HG03097 (cell line): ENCODE results near the gene ALKBH6.
"Not testable (repeated sequence)": the region's sequence is repeated elsewhere in the genome, so short reads cannot be mapped to it uniquely, and the experiment has no call there.

Source experiments
- ATAC-seq: cut with Tn5 transposase; IDR thresholded peaks from one replicate; pipeline ENCODE4 v1.9.1; 2021; ENCODE audit not compliant: unreplicated experiment, low FRiP score

The ALKBH6 gene

DNA sequence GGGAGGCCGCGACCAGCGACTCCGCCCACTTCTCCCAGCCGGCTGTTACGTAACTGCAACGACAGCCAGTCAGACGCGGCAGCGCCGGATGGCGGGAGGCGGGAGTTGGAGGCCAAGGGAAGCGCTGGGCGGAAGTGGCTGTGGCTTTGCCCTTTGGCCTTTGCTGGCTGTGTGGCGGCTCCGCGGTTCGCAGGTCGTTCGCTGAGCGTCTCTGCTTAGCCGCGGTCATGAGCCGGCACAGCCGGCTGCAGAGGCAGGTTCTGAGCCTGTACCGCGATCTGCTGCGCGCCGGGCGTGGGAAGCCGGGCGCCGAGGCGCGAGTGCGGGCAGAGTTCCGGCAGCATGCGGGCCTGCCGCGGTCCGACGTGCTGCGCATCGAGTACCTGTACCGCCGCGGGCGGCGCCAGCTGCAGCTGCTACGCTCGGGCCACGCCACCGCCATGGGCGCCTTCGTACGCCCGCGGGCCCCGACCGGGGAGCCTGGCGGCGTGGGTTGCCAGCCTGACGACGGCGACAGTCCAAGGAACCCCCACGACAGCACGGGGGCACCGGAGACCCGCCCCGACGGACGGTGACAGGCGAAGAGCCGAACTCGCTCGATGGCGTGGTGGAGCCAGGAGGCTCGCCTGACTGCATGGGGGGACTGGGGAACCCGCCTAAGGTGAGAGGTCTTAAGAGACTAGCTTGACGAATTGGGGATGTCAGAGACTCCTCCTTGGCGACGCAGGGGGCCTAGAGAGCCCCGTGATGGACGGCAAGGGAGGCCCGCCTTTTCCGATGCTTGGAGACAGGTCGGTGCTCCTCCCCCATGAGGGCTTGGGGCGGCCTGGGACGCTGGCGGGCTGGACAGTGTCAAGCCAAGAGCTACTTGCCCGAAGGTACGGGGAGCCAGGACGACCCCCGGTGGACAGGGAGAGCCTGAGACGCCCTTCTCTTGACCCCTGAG, 18.7 kb downstream of the ALKBH6 start, which contains the start of gene SDHAF1:
Gene SDHAF1 (plus strand): TSS at position 141 of the 946 bp plus-strand sequence. CDS start 87 bp downstream, at position 228.
- peak; percentile 74 for ATAC-seq

DNA sequence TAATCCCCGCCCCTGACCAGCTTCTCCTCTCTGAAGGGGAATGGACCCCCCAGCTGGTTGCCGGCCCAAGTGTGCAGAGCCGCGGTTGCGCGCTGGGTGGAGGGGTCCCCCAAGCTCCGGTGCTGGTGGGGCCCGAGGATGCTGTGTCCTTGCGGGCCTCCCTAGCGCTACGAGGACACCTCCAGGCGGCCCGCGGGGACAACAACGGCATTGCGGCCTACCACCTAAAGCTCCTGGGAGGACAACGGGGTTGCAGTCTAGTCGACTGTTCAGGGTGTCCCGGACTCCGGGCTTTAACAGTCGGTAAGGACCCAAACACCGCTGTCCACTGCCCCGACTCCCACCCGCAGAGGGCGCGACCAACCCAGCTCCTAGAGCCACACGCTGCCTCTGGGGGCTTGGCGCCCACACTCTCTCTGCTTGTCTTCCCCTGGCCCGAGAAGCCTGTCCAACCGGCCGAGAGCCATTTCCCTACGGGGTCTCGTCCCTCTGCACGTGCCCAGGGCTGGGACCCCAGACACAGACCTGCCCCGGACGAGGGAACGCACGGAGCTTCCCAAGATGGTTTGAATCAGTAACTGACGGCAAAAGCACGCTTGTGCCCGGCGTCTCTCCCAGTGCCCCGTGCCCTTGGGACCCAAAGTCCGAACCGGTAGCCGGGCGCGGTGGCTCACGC, 20.0 kb downstream of the ALKBH6 start:
- ATAC-seq = no peak

DNA sequence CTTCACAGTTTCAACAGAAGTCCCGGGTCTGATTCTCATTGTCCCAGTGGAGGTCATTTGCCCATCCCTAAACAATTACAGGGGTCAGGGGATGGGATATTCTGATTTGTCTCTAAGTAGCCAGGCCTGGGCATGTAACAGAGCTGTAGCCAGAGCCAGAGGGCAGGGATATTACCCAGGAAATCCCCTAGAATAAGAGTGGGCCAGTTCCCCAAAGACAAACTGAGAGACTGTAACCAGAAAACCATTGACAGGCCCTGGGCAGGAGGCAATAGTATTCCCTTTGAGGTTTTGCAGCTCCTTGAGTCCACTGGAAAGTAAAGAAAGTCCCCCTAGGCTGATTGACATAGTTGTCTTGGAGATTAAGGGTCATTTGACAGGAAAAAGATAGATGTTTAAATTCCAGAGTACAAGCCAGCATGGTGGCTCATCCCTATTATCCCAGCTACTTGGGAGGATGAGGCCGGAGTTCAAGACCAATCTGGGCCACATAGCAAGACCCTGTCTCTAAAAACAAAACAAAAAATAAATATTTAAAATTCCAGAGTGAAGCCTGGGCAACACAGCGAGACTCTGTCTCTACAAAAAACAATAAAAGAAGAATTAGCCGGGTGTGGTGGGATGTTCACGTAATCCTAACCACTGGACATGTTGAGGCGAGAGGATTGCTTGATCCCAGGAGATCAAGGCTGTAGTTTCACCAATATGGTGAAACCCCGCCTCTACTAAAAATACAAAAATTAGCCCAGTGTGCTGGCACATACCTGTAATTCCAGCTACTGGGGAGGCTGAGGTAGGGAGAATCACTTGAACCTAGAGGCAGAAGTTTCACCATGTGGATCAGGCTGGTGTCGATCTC, 20.9 kb downstream of the ALKBH6 start:
- ATAC-seq = no peak

DNA sequence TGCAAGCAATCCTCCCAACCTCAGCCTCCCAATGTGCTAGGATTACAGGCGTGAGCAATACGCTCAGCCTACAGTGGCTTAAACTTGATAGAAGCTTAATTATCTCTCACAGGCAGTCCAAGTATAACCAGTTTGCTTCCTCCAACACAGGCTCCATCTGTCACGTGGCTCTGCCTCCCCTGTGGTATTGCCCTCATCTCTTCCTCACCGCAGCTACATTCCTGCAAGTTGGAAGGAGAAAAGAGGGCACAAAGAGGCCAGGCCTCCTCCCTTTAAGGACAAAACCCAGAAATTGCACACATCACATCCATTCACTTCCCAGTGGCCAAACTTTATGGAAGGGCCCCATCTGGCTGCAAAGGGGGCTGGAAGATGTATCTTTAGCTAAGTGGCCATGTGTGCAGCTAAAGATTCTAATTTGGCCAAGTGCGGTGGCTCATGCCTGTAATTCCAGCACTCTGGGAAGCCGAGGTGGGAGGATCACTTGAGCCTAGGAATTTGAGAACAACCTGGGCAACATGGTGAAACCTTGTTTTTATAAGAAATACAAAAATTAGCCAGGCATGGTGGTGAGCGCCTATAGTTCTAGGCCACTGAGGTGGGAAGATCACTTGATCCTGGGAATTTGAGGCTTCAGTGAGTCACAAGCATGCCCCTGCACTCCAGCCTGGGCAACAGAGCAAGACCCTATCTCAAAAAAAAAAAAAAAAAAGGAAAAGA, 22.1 kb downstream of the ALKBH6 start:
- ATAC-seq = no peak

DNA sequence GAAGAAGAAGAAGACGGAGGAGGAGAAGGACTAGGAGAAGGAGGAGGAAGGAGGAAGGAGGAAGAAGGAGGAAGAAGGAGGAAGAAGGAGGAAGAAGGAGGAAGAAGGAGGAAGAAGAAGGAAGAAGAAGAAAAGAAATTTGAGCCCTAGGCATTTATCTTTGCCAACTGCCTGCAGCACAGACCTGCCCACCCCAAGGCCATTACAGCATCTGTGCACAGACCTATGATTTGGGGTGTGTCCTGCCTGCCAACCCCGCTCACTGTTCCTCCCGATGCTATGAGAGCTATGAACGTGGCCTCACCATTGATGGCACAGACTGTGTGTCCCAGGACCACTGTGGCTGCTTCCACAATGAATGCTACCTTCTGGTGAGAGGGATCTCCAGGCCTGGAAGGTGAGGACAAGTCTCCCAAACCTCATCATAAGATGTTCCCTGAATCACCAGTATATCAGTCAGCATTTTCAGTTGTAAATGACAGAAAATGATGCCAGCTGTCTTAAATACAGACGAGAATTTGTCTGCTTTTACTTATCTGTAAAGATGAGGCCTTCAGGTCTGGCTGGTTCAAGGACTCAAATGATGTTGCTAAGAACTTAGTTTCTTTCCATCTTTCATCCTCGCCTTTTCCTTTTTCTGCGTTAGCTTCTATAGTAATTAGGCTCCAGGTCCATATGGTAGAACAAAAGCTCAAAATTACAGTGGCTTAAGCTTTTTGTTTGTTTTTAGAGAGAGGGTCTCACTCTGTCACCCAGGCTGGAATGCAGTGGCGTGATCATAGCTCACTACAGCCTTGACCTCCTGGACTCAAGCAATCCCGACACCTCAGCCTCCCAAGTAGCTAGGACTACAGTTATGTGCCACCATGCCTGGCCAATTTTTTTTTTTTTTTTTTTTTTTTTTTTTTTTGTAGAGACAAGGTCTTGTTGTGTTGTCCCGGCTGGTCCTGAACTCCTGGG, 23.0 kb downstream of the ALKBH6 start:
- no peak for ATAC-seq

DNA sequence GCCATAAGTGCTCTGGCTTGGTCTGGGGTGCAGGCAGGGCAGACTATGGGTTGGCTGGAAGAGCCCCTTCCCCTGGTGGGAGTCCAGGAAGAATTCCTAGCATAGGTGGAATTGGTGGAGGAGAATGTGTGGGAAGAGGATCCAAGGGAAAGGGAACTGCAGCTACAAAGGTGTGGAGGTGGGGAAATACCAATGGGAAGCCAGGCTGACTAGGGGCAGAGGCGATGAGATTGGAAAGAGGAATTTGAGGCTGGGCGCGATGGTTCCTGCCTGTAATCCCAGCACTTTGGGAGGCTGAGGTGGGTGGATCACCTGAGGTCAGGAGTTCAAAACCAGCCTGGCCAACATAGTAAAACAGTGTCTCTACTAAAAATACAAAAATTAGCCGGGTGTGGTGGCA, 23.9 kb downstream of the ALKBH6 start:
- no peak for ATAC-seq

DNA sequence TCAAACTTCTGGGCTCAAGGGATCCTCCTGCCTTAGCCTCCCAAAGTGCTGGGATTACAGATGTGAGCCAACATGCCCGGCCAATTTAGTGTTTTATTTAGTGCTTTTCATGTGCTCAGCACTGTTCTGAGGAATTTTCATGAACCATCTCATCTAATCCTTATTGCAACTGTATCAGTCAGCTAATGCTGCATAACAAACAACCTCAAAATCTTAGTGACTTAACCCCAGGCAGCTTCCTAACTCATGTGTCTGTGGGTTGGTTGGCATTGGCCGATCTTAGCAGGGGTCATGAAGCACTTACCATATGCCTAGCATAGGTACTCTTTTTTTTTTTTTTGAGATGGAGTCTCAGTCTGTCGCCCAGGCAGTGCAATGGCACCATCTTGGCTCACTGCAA, 25.2 kb downstream of the ALKBH6 start:
- no peak for ATAC-seq

DNA sequence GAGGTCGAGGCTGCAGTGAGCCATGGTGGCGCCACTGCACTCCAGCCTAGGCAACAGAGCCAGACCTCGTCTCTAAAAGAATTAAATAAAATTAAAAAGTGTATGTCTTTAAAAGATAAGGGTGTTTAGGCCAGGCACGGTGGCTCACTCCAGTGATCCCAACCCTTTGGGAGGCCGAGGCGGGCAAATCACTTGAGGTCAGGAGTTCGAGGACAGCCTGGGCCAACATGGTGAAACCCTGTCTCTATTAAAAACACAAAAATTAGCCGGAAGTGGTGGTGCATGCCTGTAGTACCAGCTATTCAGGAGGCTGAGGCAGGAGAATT, 26.5 kb downstream of the ALKBH6 start:
- no peak for ATAC-seq

DNA sequence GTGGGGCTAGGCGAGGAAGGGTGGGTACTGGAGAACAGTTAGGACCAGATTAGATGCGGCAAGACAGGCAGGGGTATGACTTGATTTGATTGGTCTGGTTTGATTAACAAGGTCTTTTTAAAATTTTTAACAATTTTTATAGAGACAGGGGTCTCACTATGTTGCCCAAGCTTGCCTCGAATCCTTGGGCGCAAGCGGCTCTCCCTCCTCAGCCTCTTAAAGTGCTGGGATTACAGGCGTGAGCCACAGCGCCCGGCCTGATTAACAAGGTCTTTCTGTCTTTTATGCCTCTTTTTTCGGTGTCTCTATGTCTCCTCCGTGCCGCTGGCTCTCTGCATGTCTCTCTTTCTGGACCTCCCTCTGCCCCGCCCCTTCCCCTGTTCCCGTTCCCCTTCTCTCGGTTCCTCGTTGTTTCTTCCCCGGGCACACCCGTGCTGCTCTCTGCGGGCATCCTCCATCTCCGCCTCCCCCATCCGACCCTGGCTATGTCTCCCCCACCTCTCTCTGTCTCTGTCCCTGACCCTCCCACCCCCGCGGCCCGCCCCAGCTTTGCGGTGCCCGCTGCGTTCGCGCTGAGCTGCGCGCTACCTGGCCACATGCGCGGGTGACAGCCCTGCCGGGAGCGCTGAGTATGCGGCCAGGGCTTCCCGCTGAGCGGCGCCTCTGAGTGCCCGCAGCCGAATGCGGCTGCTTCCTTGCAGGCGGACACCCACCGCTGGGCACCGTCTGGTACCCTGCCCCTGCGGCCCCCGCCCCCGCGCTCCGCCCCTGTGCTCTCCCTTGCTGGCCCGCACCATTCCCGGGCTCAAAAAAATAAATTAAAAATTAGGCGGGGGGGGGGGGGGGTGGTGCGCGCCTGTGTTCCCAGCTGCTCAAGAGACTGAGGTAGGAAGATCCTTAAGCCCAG, 27.1 kb downstream of the ALKBH6 start:
- no peak for ATAC-seq

DNA sequence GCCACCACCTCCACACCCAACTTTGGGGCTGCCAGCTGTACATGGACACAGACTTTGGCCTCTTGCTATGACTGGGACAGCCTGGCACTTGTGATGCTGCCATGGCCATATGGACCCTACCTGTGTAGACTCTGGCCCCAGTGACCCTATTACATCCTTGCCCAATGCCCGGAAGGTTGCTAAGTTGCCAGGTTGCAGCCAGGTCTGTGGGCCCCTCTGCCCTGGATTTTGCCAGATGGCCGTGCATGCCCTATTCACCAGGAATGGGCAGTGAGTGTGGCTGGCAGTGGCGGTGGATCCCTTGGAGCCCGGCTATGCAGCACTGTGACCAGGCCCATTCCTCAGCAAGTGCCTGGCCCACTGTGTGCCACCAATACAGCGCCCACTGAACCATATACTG, 27.9 kb downstream of the ALKBH6 start:
- ATAC-seq = no peak

DNA sequence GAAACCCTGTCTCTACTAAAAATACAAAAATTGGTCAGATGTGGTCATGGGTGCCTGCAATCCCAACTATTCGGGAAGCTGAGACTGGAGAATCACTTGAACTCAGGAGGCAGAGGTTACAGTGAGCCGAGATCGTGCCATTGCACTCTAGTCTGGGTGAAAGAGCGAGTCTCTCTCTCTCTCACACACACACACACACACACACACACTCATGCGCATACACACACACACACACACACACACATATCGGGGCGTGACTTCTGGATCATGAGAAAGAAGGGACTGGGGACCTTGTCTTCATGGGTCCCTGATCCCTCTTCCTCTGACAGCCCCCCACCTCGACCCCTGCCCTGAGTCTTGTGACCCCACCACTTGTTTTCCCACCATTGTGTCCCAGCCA, 30.8 kb downstream of the ALKBH6 start:
- no peak for ATAC-seq

DNA sequence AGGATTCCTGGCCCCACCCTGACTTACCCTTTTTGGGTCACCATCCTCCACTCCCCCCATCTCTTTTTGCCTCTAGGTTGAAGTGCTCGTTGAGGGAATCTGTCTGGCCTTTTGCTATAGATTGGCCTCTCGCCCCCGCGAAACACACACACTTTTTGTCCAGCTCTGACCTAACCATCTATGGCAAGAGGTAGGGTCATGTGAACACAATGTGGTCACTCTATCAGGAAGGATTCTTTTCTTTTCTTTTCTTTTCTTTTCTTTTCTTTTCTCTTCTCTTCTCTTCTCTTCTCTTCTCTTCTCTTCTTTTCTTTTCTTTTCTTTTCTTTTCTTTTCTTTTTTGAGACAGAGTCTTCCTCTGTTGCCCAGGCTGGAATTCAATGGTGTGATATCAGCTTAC, 33.0 kb downstream of the ALKBH6 start:
- not testable (repeated sequence) for ATAC-seq

DNA sequence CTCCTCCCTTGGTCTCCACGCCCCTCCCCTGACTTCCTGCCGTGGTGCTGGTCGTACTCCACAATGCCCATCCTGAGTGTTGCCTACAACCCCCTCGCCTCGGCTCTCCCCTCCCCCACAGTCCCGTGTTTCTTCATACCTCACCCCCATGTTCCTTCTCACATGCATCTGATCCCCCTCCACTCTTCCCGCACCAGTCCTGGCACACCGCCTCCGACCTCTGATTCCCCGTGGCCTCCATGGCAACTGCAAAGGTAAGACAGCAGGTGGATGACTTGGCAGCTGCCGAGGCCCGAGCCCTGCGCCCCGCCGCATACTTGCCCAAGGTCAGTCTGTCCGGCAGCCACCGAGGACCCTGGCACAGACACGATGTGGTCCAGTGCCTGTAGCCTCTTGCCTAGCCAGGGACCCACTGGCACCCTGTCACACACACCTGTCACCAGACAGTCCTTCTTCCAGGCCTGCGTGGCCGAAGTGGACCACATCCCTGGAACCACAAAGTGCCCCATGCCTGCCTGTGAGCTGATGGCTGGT, 35.1 kb downstream of the ALKBH6 start:
- ATAC-seq = no peak

DNA sequence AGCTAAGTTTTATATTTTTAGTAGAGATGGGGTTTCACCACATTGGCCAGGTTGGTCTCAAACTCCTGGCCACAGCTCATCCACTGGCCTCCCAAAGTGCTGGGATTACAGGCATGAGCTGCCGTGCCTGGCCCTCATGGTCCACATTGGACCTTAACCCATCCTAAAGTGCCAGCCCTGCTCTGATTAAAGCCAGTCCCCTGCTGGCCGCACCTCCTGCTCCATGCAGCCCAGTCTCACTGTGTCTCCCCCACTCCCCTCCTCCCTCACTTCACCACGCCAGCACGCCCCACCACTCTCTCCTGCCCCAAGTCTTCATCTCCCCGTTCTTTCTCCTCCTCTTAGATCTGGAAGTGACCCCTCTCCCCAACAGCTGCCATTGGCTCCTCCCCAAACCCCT, 35.7 kb downstream of the ALKBH6 start:
- no peak for ATAC-seq

DNA sequence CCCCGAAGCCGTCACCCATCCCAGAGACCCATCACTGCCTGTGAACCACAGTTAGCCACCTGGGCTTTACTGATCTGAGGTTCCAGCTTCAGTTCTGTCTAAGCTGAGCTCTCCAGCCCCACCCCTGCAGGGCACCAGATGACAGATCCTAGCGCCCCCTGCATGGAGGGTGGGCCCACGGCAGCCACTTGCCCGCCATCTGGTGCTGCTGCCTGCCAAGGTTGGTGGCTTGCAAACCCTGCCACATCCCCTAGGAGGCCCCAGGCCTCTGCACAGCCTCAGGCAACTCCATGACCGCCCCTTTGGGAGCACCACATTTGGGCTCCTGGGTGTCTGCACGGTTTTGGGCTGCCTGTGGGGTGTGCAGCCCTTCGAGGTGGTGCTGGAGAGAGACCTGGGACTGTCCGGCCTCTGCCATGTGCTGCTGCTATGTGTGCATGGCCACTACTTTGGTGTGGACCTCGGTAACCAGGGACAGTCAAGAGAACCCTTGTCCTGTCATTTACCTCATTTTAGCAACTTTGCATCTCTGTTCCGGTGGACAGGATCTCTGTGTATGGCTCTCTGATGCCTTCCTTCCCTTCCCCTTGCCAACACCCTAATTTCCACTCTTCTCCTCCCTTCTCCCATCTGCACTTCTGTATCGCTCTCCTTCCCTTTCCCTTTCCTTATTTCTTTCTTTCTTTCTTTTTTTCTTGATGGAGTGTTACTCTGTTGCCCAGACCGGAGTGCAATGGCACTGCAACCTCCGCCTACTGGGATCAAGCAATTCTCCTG, 36.4 kb downstream of the ALKBH6 start:
- no peak for ATAC-seq

DNA sequence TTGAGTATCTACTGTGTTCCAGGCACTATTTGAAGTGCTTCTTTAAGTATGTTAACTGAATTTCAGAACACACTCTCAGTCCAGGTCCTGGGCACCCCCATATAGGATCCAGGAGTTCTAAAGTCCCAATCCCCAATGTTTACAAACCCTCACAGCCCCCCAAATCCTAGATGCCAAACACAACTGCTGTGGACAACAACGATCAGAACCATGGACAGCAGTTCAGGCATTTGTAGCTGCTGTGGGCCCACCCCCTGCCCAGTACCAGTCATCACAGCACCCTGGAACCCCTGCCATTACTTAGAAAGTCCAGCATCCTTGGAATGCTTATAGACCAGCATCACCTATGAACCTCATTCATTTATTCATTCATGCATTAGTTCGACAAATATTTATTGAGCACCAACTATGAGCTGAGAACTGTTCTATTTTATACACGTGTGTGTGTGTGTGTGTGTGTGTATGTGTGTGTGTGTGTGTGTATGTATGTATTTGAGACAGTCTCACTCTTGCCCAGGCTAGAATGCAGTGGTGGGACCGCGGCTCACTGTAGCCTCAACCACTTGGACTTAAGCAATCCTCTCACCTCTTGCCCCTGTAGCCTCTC, 38.3 kb downstream of the ALKBH6 start:
- no peak for ATAC-seq

DNA sequence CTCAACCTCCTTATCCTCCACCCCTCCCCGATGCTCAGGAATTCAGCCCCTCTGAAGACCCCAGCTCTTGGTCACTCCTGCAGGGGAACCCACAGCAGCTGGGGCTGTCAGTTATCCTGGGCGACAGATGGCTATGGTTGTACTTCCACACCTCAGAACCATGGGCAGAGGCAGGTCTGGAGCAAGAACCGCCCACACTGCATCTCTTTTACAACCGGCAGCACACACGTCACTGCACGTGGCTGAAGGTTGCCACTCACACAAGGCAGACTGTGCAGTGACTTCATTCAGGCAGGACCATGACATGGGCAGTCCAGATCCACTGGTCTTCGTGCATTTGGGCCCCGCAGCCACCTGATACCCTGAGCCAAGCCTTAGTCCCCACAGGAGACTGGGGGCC, 40.5 kb downstream of the ALKBH6 start:
- no peak for ATAC-seq
